Panc1 (cell line): ENCODE results near the gene MAPKAP1. TPM values are rescaled to one million over a fixed set of nuclear protein-coding genes. Genes with fewer than 3 reads are reported as not detected.

Experiments used
- ATAC-seq: fragments of 200-7000 bp; cut with Tn5 transposase; 2 replicates; pipeline ENCODE4 v1.9.1; 2020; ENCODE audit warnings: mild to moderate bottlenecking, moderate library complexity
- BruUV-seq: library from RNA; stranded (reverse); fragments of 400-500 nt; replicated peaks from 2 replicates; lab custom pipeline; 2021; lab: Mats Ljungman, UMichigan
- CTCF ChIA-PET: fragments of 300-600 bp; sonication (Branson Sonifier 250); formaldehyde crosslinking; loops from one replicate; lab custom pipeline; 2022; ENCODE audit warnings: antibody characterized with exemption; lab: Charles Lee
- POLR2A ChIA-PET: fragments of 300-600 bp; sonication (Branson Sonifier 250); formaldehyde crosslinking; loops from one replicate; lab custom pipeline; 2022; ENCODE audit warnings: antibody characterized with exemption; lab: Charles Lee
- DNase-seq: peaks from one replicate; pipeline ENCODE4 v3.0.0-alpha.2; 2010; ENCODE audit warnings: low read depth, low spot score
- H3K27ac ChIP-seq: 2 replicates; pipeline ENCODE4 v1.5.1; 2011; ENCODE audit warnings: mild to moderate bottlenecking, low read length, inconsistent platforms
- H3K27me3 ChIP-seq: fragments of 200-500 bp; sonication (Bioruptor generic); 2 replicates; pipeline ENCODE4 v1.6.0; 2014; ENCODE audit warnings: low read length, inconsistent platforms; ENCODE audit not compliant: control insufficient read depth, insufficient read depth
- H3K36me3 ChIP-seq: fragments of 200-500 bp; sonication (Bioruptor generic); 2 replicates; pipeline ENCODE4 v1.5.1; 2014; ENCODE audit warnings: inconsistent platforms, mild to moderate bottlenecking, low read length, moderate library complexity; ENCODE audit not compliant: control insufficient read depth, insufficient read depth
- H3K4me1 ChIP-seq: 2 replicates; pipeline ENCODE4 v1.5.1; 2011; ENCODE audit warnings: inconsistent platforms, mild to moderate bottlenecking, low read length, moderate library complexity; ENCODE audit not compliant: control insufficient read depth, insufficient read depth
- H3K4me3 ChIP-seq, 2 experiments: 2 replicates each; pipeline ENCODE4 v1.5.1; 2011 to 2012; ENCODE audit warnings: low read depth in 2 of 2, low read length in 2 of 2, mild to moderate bottlenecking in 2 of 2, inconsistent platforms in 1 of 2, moderate library complexity in 1 of 2
- H3K9me3 ChIP-seq: fragments of 200-500 bp; sonication (Bioruptor generic); 2 replicates; pipeline ENCODE4 v1.5.1; 2014; ENCODE audit warnings: low read depth, mild to moderate bottlenecking, inconsistent platforms, low read length, moderate library complexity; ENCODE audit not compliant: control insufficient read depth, insufficient read depth
- SIN3A ChIP-seq: IDR thresholded peaks from 2 replicates; pipeline ENCODE4 v1.6.1; 2012; ENCODE audit warnings: low read depth, mild to moderate bottlenecking, low read length, moderate library complexity, borderline replicate concordance; ENCODE audit not compliant: insufficient read depth
- in situ Hi-C: cut with HindIII; loops from 2 replicates; pipeline ENCODE4 v1.10.0; 2016; ENCODE audit warnings: low sequenced_read_pairs, low pct_unique_long_range_greater_than_20kb
- intact Hi-C: fragments of 100-400 bp; cut with micrococcal nuclease; formaldehyde crosslinking; loops from one replicate; pipeline ENCODE4 v1.10.0; 2022; ENCODE audit not compliant: unreplicated experiment
- total RNA-seq: library from RNA; stranded (reverse); gene quantifications from one replicate; pipeline ENCODE4 v1.2.1, GENCODE V29; 2021; ENCODE audit not compliant: unreplicated experiment
- TF ChIP-seq, protein P1 (sequence below): fragments of 450-650 bp; IDR thresholded peaks from 2 replicates; pipeline ENCODE4 v1.5.1; 2017; ENCODE audit warnings: mild to moderate bottlenecking
- TF ChIP-seq, protein P2 (sequence below), 2 experiments: IDR thresholded peaks; 2 replicates each; pipeline ENCODE4 v1.6.1; 2011 to 2012; ENCODE audit warnings: low read depth in 2 of 2, control low read depth in 1 of 2, low read length in 1 of 2, mild to moderate bottlenecking in 1 of 2, moderate library complexity in 1 of 2; ENCODE audit not compliant: insufficient read depth in 1 of 2

Gene MAPKAP1
- total RNA-seq, 1 experiment from 2014 or later: 72.7 TPM

DNA sequence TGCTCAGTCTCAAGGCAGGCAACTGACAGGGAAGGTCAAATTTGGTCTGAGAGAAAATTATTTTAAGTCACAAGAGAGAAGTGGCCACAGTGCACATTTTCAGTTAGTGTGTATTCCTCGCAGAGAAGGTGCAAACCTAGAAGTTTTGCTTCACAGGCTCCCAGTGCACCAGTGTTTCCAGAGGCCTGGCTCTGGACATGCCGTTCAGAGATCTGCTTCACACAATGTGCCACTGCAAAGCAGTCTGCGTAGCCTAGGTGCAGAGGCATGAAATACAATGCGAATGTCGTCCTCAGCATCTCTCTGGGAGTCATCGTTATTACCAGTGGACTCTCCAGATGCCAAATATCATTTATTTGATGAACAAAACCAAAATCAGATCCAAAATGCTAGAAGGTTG is 147.8 kb downstream of the MAPKAP1 start:
- Histone ChIP-seq H3K27ac (no peak overlapping the region), H3K9me3 (no peaks in the 10 kb centered on the region), H3K27me3 (no peaks in the 10 kb centered on the region), H3K36me3 (no peaks in the 10 kb centered on the region), H3K4me3 (no peak overlapping the region), H3K4me1 (no peaks in the 10 kb centered on the region)
- POLR2A ChIA-PET: no interaction called here
- in situ Hi-C loops (no loop called here), intact Hi-C loops (loop anchor here (5.0 kb wide), 1 partner anchor 188 kb away; the partner anchor contains the start of gene PBX3)
- CTCF ChIA-PET: interaction anchor here (0.7 kb wide), 1 partner anchor 234 kb away, joined by 3 read pairs; no protein-coding TSS in a partner anchor
- BruUV-seq: no TSS peak
- DNase-seq: no peak
- ATAC-seq: no peak
- TF ChIP-seq SIN3A: no peak
- TF ChIP-seq, protein P1, sequence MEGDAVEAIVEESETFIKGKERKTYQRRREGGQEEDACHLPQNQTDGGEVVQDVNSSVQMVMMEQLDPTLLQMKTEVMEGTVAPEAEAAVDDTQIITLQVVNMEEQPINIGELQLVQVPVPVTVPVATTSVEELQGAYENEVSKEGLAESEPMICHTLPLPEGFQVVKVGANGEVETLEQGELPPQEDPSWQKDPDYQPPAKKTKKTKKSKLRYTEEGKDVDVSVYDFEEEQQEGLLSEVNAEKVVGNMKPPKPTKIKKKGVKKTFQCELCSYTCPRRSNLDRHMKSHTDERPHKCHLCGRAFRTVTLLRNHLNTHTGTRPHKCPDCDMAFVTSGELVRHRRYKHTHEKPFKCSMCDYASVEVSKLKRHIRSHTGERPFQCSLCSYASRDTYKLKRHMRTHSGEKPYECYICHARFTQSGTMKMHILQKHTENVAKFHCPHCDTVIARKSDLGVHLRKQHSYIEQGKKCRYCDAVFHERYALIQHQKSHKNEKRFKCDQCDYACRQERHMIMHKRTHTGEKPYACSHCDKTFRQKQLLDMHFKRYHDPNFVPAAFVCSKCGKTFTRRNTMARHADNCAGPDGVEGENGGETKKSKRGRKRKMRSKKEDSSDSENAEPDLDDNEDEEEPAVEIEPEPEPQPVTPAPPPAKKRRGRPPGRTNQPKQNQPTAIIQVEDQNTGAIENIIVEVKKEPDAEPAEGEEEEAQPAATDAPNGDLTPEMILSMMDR: no peak
- TF ChIP-seq, protein P2, sequence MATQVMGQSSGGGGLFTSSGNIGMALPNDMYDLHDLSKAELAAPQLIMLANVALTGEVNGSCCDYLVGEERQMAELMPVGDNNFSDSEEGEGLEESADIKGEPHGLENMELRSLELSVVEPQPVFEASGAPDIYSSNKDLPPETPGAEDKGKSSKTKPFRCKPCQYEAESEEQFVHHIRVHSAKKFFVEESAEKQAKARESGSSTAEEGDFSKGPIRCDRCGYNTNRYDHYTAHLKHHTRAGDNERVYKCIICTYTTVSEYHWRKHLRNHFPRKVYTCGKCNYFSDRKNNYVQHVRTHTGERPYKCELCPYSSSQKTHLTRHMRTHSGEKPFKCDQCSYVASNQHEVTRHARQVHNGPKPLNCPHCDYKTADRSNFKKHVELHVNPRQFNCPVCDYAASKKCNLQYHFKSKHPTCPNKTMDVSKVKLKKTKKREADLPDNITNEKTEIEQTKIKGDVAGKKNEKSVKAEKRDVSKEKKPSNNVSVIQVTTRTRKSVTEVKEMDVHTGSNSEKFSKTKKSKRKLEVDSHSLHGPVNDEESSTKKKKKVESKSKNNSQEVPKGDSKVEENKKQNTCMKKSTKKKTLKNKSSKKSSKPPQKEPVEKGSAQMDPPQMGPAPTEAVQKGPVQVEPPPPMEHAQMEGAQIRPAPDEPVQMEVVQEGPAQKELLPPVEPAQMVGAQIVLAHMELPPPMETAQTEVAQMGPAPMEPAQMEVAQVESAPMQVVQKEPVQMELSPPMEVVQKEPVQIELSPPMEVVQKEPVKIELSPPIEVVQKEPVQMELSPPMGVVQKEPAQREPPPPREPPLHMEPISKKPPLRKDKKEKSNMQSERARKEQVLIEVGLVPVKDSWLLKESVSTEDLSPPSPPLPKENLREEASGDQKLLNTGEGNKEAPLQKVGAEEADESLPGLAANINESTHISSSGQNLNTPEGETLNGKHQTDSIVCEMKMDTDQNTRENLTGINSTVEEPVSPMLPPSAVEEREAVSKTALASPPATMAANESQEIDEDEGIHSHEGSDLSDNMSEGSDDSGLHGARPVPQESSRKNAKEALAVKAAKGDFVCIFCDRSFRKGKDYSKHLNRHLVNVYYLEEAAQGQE (IDR thresholded peaks at IDR 0.05; ENCODE audit: insufficient read depth in 1 of 2, low read depth in 2 of 2, low read length in 1 of 2): no peak

DNA sequence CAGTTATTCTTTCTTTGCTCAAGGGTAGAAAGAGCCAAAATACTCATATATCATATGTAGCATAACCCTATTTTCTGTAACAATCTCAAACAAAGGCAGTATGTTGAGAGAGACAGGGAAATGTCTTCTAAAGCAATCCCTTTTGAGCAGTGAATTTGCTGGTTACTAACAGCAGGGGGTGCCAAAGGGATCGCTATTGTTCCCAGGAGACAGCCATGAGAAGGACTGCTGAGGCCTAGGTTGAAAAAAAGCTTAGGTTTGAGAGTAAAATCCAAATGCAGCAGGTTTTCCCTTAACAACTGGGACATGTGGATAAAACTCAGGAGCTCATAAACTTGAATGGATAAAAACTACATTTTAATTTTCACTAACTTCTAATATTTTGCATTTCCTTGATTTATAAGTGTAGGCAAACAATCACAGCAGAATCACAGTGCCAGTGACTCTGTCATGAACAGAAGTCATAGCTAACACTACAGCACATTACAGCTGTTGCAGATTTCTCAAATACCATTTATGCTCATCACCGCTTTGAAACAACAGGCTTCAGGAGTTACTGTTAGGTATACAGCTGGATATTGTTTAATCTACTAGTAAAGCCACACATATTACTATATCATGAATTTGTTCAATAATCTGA is 148.4 kb downstream of the MAPKAP1 start:
- CTCF ChIA-PET: interaction anchor here (0.7 kb wide), 1 partner anchor 235 kb away, joined by 3 read pairs; no protein-coding TSS in a partner anchor
- intact Hi-C loops (loop anchor here (5.0 kb wide), 1 partner anchor 189 kb away; the partner anchor contains the start of gene PBX3), in situ Hi-C loops (no loop called here)
- POLR2A ChIA-PET: no interaction called here
- DNase-seq: peak; percentile 39
- no TSS peak for BruUV-seq
- H3K36me3 ChIP-seq: no peaks in the 10 kb centered on the region
- H3K27ac ChIP-seq: no peak overlapping the region
- no peaks in the 10 kb centered on the region for H3K9me3 ChIP-seq
- TF ChIP-seq, protein P1: peak; percentile 80
- TF ChIP-seq SIN3A: no peak
- no peaks in the 10 kb centered on the region for H3K27me3 ChIP-seq
- H3K4me3 ChIP-seq: no peak overlapping the region
- ATAC-seq: peak; percentile 83; the same call in 1 of the 2 replicates
- no peaks in the 10 kb centered on the region for H3K4me1 ChIP-seq
